Skeletal muscle cell (primary cell): ENCODE results near the gene HK1.
"Not testable (repeated sequence)": the region's sequence is repeated elsewhere in the genome, so short reads cannot be mapped to it uniquely, and the experiment has no call there.

ENCODE experiments used
- DNase-seq: peaks from one replicate; pipeline ENCODE4 v3.0.0-alpha.2; 2010; ENCODE audit warnings: low read depth
- H3K4me3 ChIP-seq: 2 replicates; pipeline ENCODE4 v1.5.1; 2011; ENCODE audit warnings: low read depth, mild to moderate bottlenecking, control low read depth, low read length, moderate library complexity

Gene HK1

DNA sequence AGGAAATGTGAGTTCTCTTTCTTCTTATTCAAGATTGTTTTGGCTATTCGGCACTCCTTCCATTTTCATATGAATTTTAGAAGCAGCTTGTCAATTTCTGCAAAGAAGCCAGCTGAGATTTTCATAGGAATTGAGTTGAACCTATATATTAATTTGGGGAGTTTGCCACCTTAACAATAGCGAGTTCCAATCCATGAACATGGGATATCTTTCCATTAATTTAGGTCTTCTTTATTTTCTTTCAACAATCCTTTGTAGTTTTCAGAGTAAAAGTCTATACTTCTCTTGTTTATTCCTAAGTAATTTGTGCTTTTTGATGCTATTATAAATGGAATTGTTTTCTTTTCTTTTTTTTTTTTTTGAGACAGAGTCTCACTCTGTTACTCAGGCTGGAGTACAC lies 26.9 kb upstream of the HK1 start:
- not testable (repeated sequence) for H3K4me3 ChIP-seq, DNase-seq

DNA sequence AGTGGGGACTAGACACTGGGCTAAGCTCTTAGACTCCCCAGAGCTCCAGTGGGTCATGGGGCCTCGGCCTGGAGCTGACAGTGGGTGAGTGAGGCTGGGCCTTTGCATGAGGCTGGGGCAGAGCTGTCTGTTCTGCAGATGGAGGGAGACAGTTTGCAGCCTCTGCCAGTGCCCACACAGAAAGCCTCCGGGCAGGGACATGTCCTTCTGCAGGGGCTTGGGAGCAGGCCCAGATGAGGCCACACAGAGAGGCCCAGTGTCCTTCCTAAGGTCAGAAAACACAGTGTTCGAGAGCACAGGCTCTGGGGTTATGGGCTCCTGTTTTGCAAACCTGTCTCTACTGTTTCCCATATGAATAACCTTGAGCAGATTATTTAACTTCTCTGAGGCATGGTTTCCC lies 25.1 kb upstream of the HK1 start:
- DNase-seq = no peak
- no peak overlapping the region for H3K4me3 ChIP-seq

DNA sequence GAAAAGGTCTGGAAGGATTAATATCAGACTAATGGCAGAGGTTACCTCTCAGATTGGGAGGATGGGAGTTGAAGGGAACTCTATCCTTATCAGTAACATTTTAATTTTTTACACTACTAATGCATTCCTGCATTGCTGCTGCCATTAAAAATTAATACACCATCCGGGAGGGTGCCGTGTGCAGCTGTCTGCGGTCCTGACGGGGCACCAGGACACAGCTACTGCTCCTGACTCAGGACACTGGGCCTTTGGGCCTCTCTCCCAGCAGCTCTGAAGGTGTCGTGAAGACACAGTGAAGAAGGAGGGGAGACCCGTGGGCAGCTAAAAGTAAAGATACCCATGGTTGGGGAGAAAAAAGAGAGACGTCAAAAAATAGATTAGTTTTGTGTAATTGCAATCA lies 23.4 kb upstream of the HK1 start:
- H3K4me3 ChIP-seq = no peak overlapping the region
- no peak for DNase-seq

DNA sequence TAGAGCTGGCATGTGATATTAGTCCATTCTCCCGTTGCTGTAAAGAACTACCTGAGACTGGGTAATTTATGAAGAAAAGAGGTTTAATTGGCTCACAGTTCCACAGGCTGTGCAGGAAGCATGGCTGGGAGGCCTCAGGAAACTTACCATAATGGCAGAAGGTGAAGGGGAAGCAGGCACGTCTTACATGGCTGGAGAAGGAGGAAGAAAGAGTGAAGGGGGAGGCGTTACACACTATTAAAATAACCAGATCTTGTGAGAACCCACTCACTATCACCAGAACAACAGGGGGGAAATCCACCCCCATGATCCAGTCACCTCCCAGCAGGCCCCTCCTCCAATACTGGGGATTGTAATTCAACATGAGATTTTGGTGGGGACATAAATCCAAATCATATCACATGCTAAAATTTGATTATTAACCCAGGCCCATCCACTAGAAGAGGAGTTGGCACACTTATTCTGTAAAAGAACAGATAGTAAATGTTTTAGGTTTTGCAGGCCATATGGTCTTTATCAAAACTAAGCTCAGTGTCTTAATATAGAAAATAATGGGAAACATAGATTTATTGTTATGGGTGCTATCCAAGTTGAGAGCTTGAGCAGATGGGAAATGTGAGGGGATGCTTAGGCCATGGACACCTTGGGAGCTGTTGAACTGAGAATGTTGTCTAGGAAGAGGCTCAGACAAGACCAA lies 18.6 kb upstream of the HK1 start:
- DNase-seq = no peak

DNA sequence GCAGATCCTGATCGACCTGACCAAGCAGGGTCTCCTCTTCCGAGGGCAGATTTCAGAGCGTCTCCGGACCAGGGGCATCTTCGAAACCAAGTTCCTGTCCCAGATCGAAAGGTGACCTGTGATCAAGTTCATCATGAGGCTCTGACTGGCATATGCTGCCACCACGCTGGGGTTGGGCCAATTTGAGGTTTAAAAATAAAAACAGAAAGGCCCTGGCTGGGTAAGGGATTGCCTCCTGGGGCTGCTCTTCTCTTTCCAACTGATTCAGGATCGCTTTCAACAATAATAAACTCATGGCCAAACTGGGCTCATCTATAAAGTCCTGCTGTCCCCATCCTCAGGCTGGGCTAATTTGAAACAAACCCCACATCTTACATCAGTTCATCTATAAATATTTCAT lies 17.1 kb upstream of the HK1 start:
- no peak for DNase-seq
- H3K4me3 ChIP-seq = no peak overlapping the region

More for the DNA sequence above, 18.6 kb upstream of the HK1 start:
- no peak overlapping the region for H3K4me3 ChIP-seq

DNA sequence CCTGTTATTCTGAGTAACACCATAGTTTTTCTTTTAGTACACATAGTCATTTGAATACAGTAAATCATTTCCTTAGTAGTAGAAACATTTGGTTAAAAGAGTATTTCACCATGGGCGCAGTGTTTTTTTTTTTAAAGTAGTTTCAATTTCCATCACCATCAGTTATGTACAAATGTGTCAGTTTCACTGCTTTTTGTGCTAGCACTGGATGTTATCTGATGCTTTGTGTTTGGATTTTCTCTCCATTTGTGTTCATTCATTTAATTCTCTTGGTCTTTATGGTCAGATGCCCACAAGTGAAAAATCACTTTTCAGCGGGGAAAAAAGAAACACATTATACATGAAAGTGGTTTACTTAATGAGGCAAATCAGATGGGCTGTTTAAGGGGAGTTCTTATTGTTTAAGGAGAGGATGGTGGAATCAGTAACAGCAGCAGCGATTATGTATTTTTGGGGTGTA lies 16.0 kb upstream of the HK1 start:
- H3K4me3 ChIP-seq = no peak overlapping the region
- DNase-seq = no peak

DNA sequence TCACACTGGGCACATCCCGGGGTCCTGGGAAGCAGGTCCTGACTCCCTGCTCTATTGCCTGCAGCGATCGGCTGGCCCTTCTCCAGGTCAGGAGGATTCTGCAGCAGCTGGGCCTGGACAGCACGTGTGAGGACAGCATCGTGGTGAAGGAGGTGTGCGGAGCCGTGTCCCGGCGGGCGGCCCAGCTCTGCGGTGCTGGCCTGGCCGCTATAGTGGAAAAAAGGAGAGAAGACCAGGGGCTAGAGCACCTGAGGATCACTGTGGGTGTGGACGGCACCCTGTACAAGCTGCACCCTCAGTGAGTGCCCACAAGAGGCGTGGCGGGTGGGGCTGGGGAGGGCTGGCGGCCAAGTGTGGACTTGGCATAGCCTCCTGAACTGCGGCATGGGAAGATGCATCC lies 12.8 kb upstream of the HK1 start:
- DNase-seq = no peak
- no peak overlapping the region for H3K4me3 ChIP-seq

DNA sequence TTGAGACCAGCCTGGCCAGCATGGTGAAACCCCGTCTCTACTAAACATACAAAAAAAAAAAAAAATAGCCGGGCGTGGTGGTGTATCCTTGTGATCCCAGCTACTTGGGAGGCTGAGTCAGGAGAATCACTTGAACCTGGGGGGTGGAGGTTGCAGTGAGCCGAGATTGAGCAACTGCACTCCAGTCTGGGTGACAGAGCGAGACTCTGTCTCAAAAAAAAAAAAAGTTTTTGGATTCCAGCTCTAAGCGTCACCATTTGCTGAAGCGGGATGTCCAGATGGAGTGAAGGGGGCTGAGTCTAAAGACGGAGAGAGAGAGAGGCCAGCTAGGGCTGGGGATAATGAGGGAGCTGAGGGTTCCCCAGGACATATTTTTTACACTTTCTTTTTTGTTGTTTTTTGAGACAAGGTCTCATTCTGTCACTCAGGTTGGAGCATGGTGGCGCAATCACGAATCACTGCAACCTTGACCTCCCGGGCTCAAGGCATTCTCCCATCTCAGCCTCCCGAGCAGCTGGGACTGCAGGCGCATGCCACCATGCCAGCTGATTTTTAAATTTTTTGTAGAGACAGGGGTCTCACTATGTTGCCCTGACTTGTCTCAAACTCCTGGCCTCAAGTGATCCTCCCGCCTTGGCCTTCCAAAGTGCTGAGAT lies 9.4 kb upstream of the HK1 start:
- DNase-seq = no peak
- no peak overlapping the region for H3K4me3 ChIP-seq

DNA sequence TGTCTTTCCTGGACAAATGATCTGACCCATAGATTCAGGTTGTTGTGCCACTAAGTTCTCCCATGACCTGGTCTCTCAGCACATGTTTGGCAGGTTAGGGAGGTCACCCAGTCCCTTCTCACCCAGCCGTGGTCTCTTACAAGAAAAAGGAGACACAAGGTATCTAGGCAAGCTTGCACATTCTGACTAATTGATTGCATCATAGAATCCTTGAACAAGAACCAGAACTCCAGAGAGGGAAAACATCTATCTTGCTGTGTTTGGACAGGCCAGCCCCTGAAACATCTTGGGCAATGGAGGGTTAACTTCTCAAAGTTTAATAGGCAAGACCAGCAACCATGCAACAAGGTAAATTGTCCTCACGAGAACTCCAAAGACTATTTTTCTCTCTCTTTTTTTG lies 8.5 kb upstream of the HK1 start:
- H3K4me3 ChIP-seq = no peak overlapping the region
- DNase-seq = peak; percentile 11

DNA sequence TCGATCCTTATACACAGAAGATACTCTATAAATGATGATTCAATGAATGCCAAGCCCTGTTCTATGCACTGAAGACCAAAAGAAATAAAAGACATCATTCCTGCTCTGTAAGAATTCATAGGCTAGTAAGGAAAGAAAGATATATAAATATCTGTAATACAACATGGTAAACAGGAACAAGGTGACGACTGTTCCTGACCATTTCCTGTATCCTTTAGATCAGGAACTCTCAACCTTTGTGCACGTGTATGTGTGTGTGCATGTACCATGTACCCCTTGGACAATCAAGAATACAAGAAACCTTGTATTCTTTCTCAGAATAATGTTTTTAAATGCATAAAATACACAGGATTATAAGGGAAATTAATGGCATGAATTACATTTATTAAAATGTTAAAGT lies 7.3 kb upstream of the HK1 start:
- no peak overlapping the region for H3K4me3 ChIP-seq

DNA sequence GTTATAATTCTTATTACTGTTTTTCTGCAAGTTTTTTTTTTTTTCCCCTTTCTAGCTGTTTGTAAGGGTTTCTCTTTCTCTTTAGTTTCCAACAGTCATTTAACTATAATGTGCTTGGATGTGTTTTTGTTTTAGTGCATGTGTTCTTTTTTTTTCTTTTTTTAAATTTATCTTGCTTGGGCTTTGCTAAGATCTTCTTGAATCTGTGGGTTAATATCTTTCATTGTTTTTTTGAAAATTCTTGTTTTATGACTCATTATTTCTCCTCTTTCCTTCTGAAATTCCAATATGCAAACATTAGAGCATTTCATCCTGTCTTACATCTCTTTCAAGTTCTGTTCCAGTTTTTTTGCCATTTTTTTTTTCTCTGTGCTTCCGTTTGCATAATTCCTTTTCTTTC lies 5.7 kb upstream of the HK1 start:
- no peak overlapping the region for H3K4me3 ChIP-seq
- no peak for DNase-seq

More for the DNA sequence above, 7.3 kb upstream of the HK1 start:
- no peak for DNase-seq

DNA sequence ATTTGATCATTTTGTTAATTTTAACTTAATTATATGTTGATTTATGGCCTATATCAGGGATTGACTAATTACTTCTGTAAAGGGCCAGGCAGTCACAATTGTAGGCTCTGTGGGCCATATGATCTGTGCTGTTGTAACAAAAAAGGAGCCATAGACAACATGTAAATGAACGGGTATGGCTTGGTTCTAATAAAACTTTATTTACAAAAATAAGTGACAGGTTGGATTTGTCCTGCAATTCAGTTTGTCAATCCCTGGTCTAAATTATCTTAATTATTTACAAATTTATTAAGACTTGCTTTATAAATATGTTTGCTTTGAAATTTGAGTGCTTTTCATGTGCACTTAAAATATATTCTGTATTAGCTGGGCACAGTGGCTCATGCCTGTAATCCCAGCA lies 2.9 kb upstream of the HK1 start:
- no peak overlapping the region for H3K4me3 ChIP-seq
- no peak for DNase-seq

DNA sequence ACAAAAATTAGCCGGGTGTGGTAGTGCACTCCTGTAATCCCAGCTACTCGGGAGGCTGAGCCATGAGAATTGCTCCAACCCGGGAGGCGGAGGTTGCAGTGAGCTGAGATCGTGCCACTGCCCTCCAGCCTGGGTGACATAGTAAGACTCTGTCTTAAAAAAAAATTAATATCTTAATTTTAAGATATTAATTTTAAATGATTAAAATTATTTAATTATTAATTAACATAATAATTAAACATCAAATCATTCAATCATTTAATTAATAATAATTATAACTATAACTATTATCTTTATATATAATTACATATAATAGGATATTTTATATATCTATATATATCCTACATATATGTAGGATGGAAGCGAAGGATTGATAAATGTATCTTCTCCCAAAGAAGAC lies 1.8 kb upstream of the HK1 start:
- no peak for DNase-seq

DNA sequence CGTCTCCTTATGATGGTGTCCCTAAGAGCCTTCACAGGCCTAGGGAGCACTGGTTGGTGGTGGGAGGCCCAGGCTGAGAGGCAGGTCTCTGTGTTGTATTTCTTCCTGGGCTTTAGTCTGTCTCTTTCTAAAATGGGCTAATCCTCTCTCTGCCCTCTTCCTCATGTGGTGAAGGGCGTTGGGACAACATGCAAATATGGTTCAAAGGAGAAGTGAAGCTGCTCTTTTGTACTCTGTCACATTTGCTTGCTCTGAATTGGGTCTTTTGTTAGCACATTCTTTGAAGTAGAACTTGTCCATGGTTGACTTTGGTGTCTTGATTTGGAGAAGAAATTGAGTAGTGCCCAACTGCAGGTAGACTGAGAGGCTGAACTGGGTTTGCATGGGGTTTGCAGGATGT lies 814 bp downstream of the HK1 start:
- no peak overlapping the region for H3K4me3 ChIP-seq
- no peak for DNase-seq

More for the DNA sequence above, 1.8 kb upstream of the HK1 start:
- H3K4me3 ChIP-seq = no peak overlapping the region

DNA sequence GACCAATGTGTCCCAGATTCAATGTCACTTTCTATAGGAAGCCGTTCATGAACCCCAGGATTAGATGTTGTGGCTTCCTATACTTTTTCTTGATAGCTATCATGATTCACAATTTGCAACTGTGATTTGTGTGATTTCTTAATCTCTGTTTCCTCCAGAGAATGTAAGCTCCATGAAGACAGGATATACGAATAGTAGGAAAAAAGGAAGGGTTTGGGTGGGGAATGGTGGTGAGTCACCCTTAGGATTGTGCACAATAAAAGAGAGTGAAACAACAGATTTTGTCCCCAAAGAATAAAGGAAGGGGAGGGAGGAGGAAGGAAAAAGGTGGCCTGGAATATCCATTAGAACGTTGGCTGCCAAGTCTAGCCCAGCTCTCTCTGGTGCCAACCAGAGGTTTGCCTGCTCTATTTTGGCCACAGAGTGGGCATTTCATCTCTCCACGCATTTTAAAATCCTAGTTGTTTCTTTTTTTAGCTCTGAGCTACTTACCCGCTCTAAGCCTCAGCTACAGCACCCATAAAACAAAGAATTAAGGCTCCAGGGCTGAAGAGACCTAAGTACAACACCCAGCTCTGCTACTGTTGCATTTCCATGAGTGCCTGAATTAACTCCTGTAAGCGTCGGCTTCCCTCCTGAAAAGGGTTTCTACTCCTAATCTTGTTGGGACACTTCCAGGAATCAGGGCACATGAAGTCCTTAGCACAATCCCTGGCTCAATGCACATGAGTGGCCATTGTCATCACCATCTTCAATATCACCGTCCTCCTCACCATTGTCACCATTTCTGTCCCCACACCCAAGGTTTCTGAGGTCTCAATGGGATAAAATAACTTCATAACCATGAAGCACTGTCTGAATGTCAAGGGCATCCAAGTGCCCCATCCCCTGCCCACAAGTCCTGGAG lies 3.5 kb downstream of the HK1 start:
- no peak overlapping the region for H3K4me3 ChIP-seq
- DNase-seq = no peak

DNA sequence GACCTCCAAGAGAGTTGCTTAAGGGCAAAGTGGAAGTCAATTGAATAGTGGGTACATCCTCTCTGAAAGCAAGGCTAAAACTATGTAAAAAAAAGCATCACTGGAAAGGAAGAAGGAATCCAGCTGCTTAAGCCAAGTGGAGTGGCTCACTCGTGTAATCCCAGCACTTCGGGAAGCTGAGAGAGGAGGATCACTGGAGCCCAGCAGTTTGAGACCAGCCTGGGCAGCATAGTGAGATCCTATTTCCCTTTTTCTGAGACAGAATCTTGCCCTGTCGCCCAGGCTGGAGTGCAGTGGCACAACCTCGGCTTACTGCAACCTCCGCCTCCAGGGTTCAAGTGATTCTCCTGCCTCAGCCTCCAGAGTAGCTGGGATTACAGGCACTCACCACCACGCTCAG lies 6.1 kb downstream of the HK1 start:
- H3K4me3 ChIP-seq = not testable (repeated sequence)

DNA sequence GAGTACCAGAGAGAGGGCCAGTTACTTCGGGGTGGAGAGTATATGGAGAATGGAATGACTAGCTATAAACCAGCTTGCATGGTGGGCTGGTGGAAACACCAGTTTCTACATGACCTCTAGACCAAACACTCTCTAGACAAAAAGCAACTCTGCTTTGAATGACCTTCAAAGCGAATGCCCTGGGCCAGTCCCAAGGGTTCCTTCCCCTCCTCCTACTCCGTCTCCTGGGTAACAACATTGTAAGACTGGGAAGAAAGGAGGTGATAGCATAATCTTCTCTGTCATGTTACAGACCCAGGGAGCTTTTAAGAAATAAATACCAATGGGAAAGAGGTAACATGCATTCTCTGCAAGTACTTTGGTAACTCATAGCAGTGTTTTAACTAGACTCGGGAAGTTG lies 7.4 kb downstream of the HK1 start:
- DNase-seq = no peak
- H3K4me3 ChIP-seq = no peak overlapping the region

More for the DNA sequence above, 6.1 kb downstream of the HK1 start:
- not testable (repeated sequence) for DNase-seq

DNA sequence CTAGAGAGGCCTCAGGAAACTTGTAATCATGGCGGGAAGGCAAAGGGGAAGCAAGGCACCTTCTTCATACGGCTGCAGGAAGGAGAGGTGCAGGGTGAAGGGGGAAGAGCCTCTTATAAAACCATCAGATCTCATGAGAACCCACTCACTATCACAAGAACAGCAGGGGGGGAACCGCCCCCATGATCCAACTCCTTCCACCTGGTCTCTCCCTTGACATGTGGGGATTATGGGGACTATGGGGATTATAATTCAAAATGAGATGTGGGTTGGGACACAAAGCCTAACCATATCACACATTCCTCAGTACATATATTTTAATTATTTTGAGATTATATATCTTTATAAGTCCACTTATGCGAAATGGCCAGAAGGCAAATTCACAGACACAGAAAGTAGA lies 8.9 kb downstream of the HK1 start:
- H3K4me3 ChIP-seq = no peak overlapping the region

DNA sequence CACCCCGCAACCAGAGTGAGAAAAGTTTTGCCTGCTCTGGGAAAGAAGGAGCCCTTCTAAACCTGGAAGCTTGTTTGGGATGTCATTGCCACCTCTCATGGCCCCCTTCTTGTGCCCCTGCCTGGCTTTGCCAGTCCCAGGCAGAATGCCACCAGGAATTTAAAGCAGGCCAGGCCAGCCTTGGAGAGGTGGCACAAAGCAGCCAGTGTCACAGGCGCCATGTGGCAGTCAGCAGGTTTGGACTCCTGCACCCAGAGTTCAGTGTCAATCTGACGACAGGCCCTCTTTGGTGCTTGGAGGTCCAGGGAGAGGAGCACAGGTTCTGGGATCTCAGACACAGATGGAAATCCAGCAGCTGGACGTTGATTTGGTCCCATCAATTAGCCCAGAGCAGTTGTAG lies 12.7 kb downstream of the HK1 start:
- H3K4me3 ChIP-seq = no peak overlapping the region

More for the DNA sequence above, 8.9 kb downstream of the HK1 start:
- DNase-seq = no peak

DNA sequence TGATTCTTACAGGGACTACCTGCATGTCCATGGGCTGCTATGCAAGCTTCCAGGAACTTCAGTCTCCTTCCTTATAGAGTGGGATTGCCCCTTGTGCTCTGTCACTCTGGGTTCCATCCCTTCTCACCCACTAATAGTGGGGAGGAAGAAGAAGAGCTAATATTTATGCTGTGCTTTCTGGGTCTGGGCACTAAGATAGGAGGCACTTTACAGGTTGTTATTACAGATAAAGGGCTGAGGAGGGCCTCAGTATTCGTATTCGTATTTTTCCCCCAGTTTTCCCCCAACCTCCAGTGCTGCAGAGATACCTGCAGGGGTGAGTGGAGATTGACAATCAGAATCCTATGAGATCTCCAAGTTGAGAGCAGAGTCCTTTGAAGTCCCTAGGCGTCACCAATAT lies 14.2 kb downstream of the HK1 start:
- H3K4me3 ChIP-seq = no peak overlapping the region
- no peak for DNase-seq

More for the DNA sequence above, 12.7 kb downstream of the HK1 start:
- no peak for DNase-seq
